Psoas muscle (tissue), 8 donors: ENCODE data around the gene CHD5. TPM values are rescaled to one million over a fixed set of nuclear protein-coding genes. Genes with fewer than 3 reads are reported as not detected.

Experiments
- ATAC-seq, 4 donors: fragments of 200-7000 bp; cut with Tn5 transposase; one replicate each; pipeline ENCODE4 v1.9.1; 2020; ENCODE audit warnings: moderate library complexity in 3 of 4, mild to moderate bottlenecking in 2 of 4
- DNase-seq, 2 donors: peaks; one replicate each; pipeline ENCODE4 v3.0.0-alpha.2; 2020
- H3K27ac ChIP-seq: fragments of 200-600 bp; one replicate; pipeline ENCODE4 v1.8.0; 2022
- H3K27me3 ChIP-seq, 3 donors: fragments of 200-600 bp in 1 of 3; one replicate each; pipeline versions ENCODE4 v1.6.1 to v1.8.0; 2013 to 2022; ENCODE audit warnings: low read length in 2 of 3, mild to moderate bottlenecking in 2 of 3, moderate library complexity in 1 of 3; ENCODE audit not compliant: insufficient read depth in 3 of 3
- H3K36me3 ChIP-seq, 2 donors: fragments of 200-600 bp in 1 of 2; one replicate each; pipeline versions ENCODE4 v1.6.1 to v1.8.0; 2013 to 2022; ENCODE audit warnings: low read depth in 1 of 2, mild to moderate bottlenecking in 1 of 2, moderate library complexity in 1 of 2; ENCODE audit not compliant: insufficient read depth in 1 of 2
- H3K4me1 ChIP-seq: fragments of 200-600 bp; one replicate; pipeline ENCODE4 v1.8.0; 2022
- H3K4me3 ChIP-seq: fragments of 200-600 bp; one replicate; pipeline ENCODE4 v1.8.0; 2022; ENCODE audit warnings: mild to moderate bottlenecking
- H3K9me3 ChIP-seq: fragments of 200-600 bp; one replicate; pipeline ENCODE4 v1.8.0; 2022
- WGBS, 3 donors: extraction: QIAGEN DNeasy Blood & Tissue Kit; methylation state at CpG; one replicate each; pipeline versions ENCODE4 v1.1.6 to v1.1.7; 2013; 5-methylcytosine and 5-hydroxymethylcytosine counted together
- intact Hi-C, 2 donors: fragments of 100-400 bp; cut with DNase I; formaldehyde crosslinking; loops; one replicate each; pipeline versions ENCODE4 v1.11.0 to v1.14.2; 2022
- polyA plus RNA-seq, 3 donors: library from polyadenylated mRNA; stranded (reverse); fragments of 200-250 nt; gene quantifications; one replicate each; pipeline ENCODE4 v1.2.3, GENCODE V29; 2013
- total RNA-seq, 4 donors: library from RNA; stranded (reverse); fragmentation: NEBNext Ultra II Directional in 2 of 4; extraction: Animal tissue kit (Norgen Biotek cat#: 25700) in 2 of 4; gene quantifications; one replicate each; pipeline versions ENCODE4 v1.2.1 to v1.2.4, GENCODE V29; 2021 to 2023
- TF ChIP-seq, protein P1 (sequence below): fragments of 200-600 bp; IDR thresholded peaks from one replicate; pipeline ENCODE4 v1.8.0; 2022; ENCODE audit warnings: antibody characterized with exemption
- donor health status: healthy with polysubstance abuse.
- donor health status: DM: no; HTN: no; CAD: no; lungs with moderate emphysema.
- donor health status: Bipolar disorder and iron deficiency.
- donor health status: healthy.
- donor health status: DM: yes; HTN: yes; CAD: no.
- donor health status: DM: no; HTN: no; CAD: no.
- donor health status: DM: no; HTN: no; CAD: no.
- donor health status: DM: yes; HTN: yes; CAD: no.

CHD5 gene
- total and polyA plus RNA-seq, 7 donors = 0.03 to 0.38 (median 0.24) TPM; not detected in 2

GRCh38 chr1:6106321-6106731 is 73.8 kb downstream of the CHD5 start:
- DNase-seq (peak; percentile 7 to 46), ATAC-seq (no peak)
- Histone ChIP-seq H3K36me3 (no peaks in the 10 kb centered on the region), H3K4me1 (no peaks in the 10 kb centered on the region), H3K9me3 (no peaks in the 10 kb centered on the region), H3K4me3 (no peak overlapping the region), H3K27me3 (peaks cover 0 to 39% (median 5%) of the 10 kb centered on the region in 3 donors), H3K27ac (no peak overlapping the region)
- TF ChIP-seq, protein P1, sequence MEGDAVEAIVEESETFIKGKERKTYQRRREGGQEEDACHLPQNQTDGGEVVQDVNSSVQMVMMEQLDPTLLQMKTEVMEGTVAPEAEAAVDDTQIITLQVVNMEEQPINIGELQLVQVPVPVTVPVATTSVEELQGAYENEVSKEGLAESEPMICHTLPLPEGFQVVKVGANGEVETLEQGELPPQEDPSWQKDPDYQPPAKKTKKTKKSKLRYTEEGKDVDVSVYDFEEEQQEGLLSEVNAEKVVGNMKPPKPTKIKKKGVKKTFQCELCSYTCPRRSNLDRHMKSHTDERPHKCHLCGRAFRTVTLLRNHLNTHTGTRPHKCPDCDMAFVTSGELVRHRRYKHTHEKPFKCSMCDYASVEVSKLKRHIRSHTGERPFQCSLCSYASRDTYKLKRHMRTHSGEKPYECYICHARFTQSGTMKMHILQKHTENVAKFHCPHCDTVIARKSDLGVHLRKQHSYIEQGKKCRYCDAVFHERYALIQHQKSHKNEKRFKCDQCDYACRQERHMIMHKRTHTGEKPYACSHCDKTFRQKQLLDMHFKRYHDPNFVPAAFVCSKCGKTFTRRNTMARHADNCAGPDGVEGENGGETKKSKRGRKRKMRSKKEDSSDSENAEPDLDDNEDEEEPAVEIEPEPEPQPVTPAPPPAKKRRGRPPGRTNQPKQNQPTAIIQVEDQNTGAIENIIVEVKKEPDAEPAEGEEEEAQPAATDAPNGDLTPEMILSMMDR = no peak
- WGBS, 3 donors = 82 to 87% (median 85%) methylated on average over 28 of the region's 28 CpGs
- intact Hi-C loops = no loop called here

DNA sequence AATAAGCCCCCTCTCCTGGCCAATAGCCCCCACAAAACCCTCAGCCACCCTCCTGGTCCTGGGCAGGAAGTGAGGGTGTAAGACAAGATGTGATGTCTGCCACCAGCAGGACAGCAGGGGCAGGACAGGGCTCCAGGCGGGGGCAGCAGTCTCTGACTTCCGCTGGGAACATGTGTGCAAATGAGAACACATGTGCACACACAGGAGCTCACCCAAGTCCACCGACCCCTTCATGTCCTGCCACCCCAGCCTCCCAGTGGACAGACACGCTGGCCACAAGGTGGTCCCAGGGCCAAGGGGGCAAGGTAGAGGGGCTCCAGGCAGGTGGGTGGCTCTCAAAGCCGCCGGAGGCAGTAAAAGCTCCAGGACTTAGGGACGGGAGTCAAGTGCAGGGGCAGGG is 74.4 kb downstream of the CHD5 start:
- H3K9me3 ChIP-seq = no peaks in the 10 kb centered on the region
- no peak overlapping the region for H3K4me3 ChIP-seq
- WGBS, 3 donors = 65 to 69% (median 67%) methylated on average over 7 of the region's 7 CpGs
- H3K36me3 ChIP-seq = no peaks in the 10 kb centered on the region
- DNase-seq = no peak
- TF ChIP-seq, protein P1 = no peak
- ATAC-seq = no peak
- H3K4me1 ChIP-seq = no peaks in the 10 kb centered on the region
- peaks cover 0 to 45% (median 7%) of the 10 kb centered on the region in 3 donors for H3K27me3 ChIP-seq
- H3K27ac ChIP-seq = no peak overlapping the region
- intact Hi-C loops = no loop called here

DNA sequence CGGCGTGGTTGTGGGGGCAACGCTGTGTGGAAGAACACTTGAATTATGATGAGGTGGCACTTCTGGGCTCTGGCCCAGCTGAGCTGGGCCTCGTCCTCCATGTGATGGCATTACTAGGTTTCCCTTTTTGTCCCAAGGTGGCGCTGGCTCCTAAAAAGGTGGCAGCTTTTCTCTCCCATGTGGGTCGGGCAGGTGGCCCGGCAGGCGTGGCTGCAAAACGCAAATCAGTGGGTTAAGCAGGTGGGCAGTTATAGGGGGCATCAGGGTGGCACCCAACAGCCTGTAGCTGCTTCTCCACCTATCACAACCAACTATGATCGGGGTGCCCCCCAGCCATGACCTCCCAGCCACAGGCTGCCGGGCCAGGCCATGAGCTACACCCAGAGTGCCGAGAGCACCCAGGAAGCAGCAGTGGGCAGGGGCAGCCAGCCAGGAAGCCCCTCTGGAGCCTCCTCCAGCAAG is 74.9 kb downstream of the CHD5 start:
- no peaks in the 10 kb centered on the region for H3K9me3 ChIP-seq
- no peaks in the 10 kb centered on the region for H3K36me3 ChIP-seq
- WGBS, 3 donors = 66 to 75% (median 68%) methylated on average over 12 of the region's 12 CpGs
- no peak overlapping the region for H3K27ac ChIP-seq
- ATAC-seq (no peak), DNase-seq (peak in 1 of 2 donors; percentile 32)
- TF ChIP-seq, protein P1 = no peak
- H3K4me1 ChIP-seq = no peaks in the 10 kb centered on the region
- H3K27me3 ChIP-seq = peaks cover 0 to 41% (median 8%) of the 10 kb centered on the region in 3 donors
- no peak overlapping the region for H3K4me3 ChIP-seq
- intact Hi-C loops = no loop called here

- TF ChIP-seq, protein P1 = no peak
- no peak overlapping the region for H3K4me3 ChIP-seq
- peak; percentile 8 to 41 for DNase-seq
- H3K36me3 ChIP-seq = no peaks in the 10 kb centered on the region
- H3K27ac ChIP-seq = no peak overlapping the region
- intact Hi-C loops = no loop called here
- H3K9me3 ChIP-seq = no peaks in the 10 kb centered on the region
- 65 to 77% (median 74%) methylated on average over 9 of the region's 9 CpGs for WGBS, 3 donors
- no peaks in the 10 kb centered on the region for H3K4me1 ChIP-seq
- no peak for ATAC-seq
- H3K27me3 ChIP-seq = peaks cover 0 to 35% (median 9%) of the 10 kb centered on the region in 3 donors
Observed at GRCh38 chr1:6104631-6105030, 75.5 kb downstream of the CHD5 start.

DNA sequence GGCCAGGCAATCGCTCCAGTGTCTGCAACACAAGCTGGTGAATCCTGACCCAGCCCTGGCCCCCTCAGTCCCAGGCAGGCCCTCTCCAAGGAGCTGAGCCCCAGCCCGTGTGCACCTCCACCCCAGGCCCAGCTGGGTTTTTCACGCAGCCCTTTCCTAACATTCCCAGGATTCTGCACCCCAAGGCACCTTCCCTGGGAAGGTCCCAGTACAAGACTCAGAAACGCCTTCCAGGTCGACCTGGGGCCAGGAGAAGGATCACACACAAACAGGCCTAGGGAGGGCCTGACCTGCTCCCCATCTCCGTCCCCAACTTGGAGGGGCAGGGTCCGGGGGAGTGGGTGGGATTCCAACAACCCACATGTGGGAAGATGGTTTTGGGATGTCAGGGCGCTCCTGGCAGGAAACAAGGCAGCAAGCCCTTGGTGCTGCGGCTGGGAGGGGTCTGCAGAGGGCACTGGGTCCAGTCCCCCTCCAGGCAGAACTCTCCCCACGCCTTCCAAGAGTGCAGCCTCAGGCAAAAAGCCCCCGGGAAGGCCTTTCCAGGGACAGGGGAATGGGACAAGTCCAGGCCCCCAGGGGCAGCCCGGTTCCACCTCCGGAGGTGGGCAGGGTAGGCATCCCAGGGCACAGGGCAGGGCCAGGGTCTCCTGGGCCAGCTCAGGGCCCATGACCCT is 76.1 kb downstream of the CHD5 start:
- H3K4me1 ChIP-seq = no peaks in the 10 kb centered on the region
- no peaks in the 10 kb centered on the region for H3K36me3 ChIP-seq
- H3K4me3 ChIP-seq = no peak overlapping the region
- H3K27ac ChIP-seq = no peak overlapping the region
- H3K27me3 ChIP-seq = peaks cover 0 to 29% (median 9%) of the 10 kb centered on the region in 3 donors
- TF ChIP-seq, protein P1 = no peak
- WGBS, 3 donors = 69 to 73% (median 69%) methylated on average over 13 of the region's 13 CpGs
- H3K9me3 ChIP-seq = no peaks in the 10 kb centered on the region
- DNase-seq (peak in 1 of 2 donors; percentile 31), ATAC-seq (no peak)
- intact Hi-C loops = no loop called here
